Astrocyte (in vitro differentiated cells and primary cell): ENCODE data around the gene ARMC12.

Experiments
- CTCF ChIP-seq: IDR thresholded peaks from 2 replicates; pipeline ENCODE4 v1.5.1; 2011; ENCODE audit warnings: low read depth, mild to moderate bottlenecking, inconsistent platforms, low read length, moderate library complexity; ENCODE audit not compliant: insufficient read depth
- EZH2 ChIP-seq: IDR thresholded peaks from 2 replicates; pipeline ENCODE4 v1.6.1; 2012; ENCODE audit warnings: mild to moderate bottlenecking, low read length, inconsistent platforms; ENCODE audit not compliant: insufficient read depth

GRCh38 chr6:35724471-35724870, 12.4 kb upstream of the ARMC12 start:
- TF ChIP-seq EZH2 (no peak), CTCF (no peak)
